K562 (cell line): ENCODE measurements around the gene WIPF2. TPM values are rescaled to one million over a fixed set of nuclear protein-coding genes. Genes with fewer than 3 reads are reported as not detected.

Experiments used
- ARID4B ChIP-seq: sonication (generic); formaldehyde crosslinking; IDR thresholded peaks from 2 replicates; pipeline ENCODE4 v1.8.0; 2022; ENCODE audit warnings: mild to moderate bottlenecking, missing genetic modification reagents
- ASH1L ChIP-seq: fragments of 450-650 bp; IDR thresholded peaks from 2 replicates; pipeline ENCODE4 v1.6.1; 2018; ENCODE audit warnings: borderline replicate concordance, mild to moderate bottlenecking, low read depth; ENCODE audit not compliant: partially characterized antibody
- ATF7 ChIP-seq: fragments of 450-650 bp; IDR thresholded peaks from 2 replicates; pipeline ENCODE4 v1.7.1; 2014; ENCODE audit warnings: mild to moderate bottlenecking, moderate library complexity
- CHD2 ChIP-seq: IDR thresholded peaks from 2 replicates; pipeline ENCODE4 v1.6.1; 2011; ENCODE audit warnings: low read depth, low read length
- GABPB1 ChIP-seq: sonication (generic); formaldehyde crosslinking; IDR thresholded peaks from 2 replicates; pipeline ENCODE4 v1.8.0; 2022; ENCODE audit warnings: mild to moderate bottlenecking, missing genetic modification reagents
- KHSRP ChIP-seq: fragments of 450-650 bp; IDR thresholded peaks from 2 replicates; pipeline ENCODE4 v1.6.1; 2017
- MAFF ChIP-seq: IDR thresholded peaks from 2 replicates; pipeline ENCODE4 v1.6.1; 2012; ENCODE audit warnings: low read length, improper control_type of control experiment
- MAZ ChIP-seq, 2 experiments: fragments of 450-650 bp in 1 of 2; sonication (generic) in 1 of 2; formaldehyde crosslinking; IDR thresholded peaks in 1 of 2; conservative IDR thresholded peaks in 1 of 2; 2 replicates each; pipeline versions ENCODE4 v1.4.0 to v1.5.0; 2020; ENCODE audit warnings: mild to moderate bottlenecking in 1 of 2, missing genetic modification reagents in 1 of 2
- MCM3 ChIP-seq: fragments of 450-650 bp; IDR thresholded peaks from 2 replicates; pipeline ENCODE4 v1.6.1; 2016
- MEIS2 ChIP-seq: fragments of 450-650 bp; IDR thresholded peaks from 2 replicates; pipeline ENCODE4 v1.6.1; 2014; ENCODE audit warnings: mild to moderate bottlenecking; ENCODE audit not compliant: partially characterized antibody
- RAD51 ChIP-seq: fragments of 450-650 bp; IDR thresholded peaks from 2 replicates; pipeline ENCODE4 v1.7.1; 2016; ENCODE audit warnings: low read depth, mild to moderate bottlenecking, borderline replicate concordance
- REST ChIP-seq, 2 experiments: fragments of 450-650 bp; formaldehyde crosslinking in 1 of 2; IDR thresholded peaks; 2 replicates each; pipeline versions ENCODE4 v1.4.0 to v1.6.1; 2014 to 2020; ENCODE audit warnings: mild to moderate bottlenecking in 2 of 2, borderline replicate concordance in 1 of 2, low read depth in 1 of 2
- ZNF511 ChIP-seq: sonication (generic); formaldehyde crosslinking; IDR thresholded peaks from 2 replicates; pipeline ENCODE4 v1.8.0; 2022; ENCODE audit warnings: mild to moderate bottlenecking, missing genetic modification reagents
- ZSCAN32 ChIP-seq: fragments of 450-650 bp; formaldehyde crosslinking; IDR thresholded peaks from 2 replicates; pipeline ENCODE4 v1.4.0; 2020; ENCODE audit warnings: mild to moderate bottlenecking, moderate library complexity
- polyA plus RNA-seq, 8 experiments: library from polyadenylated mRNA; depleted of rRNA in 4 of 8; stranded (reverse) in 5 of 8; unstranded in 3 of 8; fragments of >200 nt; fragmentation: Nextera tagmentation in 2 of 8; fragmentation: Illumina TruSeq in 1 of 8; extraction: Ambion mirVana in 2 of 8; extraction: Trizol in 1 of 8; gene quantifications; 2 replicates each; pipeline versions ENCODE4 v1.2.1 to v1.2.3, GENCODE V29; 2011 to 2014; ENCODE audit warnings: inconsistent platforms in 1 of 8, missing spikeins in 1 of 8
- total RNA-seq, 7 experiments: library from RNA; depleted of rRNA in 6 of 7; stranded (reverse); fragments of >200 nt in 6 of 7; fragmentation: Illumina TruSeq in 2 of 7; extraction: Trizol in 2 of 7; gene quantifications; 2 replicates each; pipeline versions ENCODE4 v1.2.1 to v1.2.3, GENCODE V29; 2011 to 2021; ENCODE audit warnings: low replicate concordance in 1 of 7

WIPF2 gene
- total and polyA plus RNA-seq, 9 of the 15 experiments (the other 6 are each of a cell fraction or from before 2014, with no cell fraction given): 3.6 to 15.0 (median 5.3) TPM

GRCh38 chr17:40317880-40318829 lies 99.1 kb downstream of the WIPF2 start (continued):
- TF ChIP-seq ATF7 (peak; percentile 54; the same call in 1 of the 2 replicates), ZNF511 (CRISPR knock-in tag) (no peak), MEIS2 (peak; percentile 4), ARID4B (CRISPR knock-in tag) (peak; percentile 76), MCM3 (no peak), GABPB1 (CRISPR knock-in tag) (no peak; the same call in 1 of the 2 replicates), CHD2 (no peak), ASH1L (no peak), RAD51 (peak; percentile 84), REST (IDR thresholded peaks at IDR 0.05; ENCODE audit: borderline replicate concordance) (peak; percentile 34), REST (CRISPR knock-in tag; IDR thresholded peaks at IDR 0.05; ENCODE audit: low read depth) (peak; percentile 58; the same call in 1 of the 2 replicates), MAZ (CRISPR knock-in tag; conservative IDR thresholded peaks at IDR 0.05 in 1 of 2, IDR thresholded peaks at IDR 0.05 in 1 of 2) (peak; percentile 50 to 70; a peak in 3 of 4 replicates), MAFF (no peak), ZSCAN32 (CRISPR knock-in tag) (no peak), KHSRP (no peak)
